LNCAP (cell line): ENCODE data around the gene UBXN7.

Experiments
- TF ChIP-seq, protein P1 (sequence below): fragments of 450-650 bp; IDR thresholded peaks from 2 replicates; pipeline ENCODE4 v1.5.1; 2017; ENCODE audit warnings: mild to moderate bottlenecking

Gene UBXN7

DNA sequence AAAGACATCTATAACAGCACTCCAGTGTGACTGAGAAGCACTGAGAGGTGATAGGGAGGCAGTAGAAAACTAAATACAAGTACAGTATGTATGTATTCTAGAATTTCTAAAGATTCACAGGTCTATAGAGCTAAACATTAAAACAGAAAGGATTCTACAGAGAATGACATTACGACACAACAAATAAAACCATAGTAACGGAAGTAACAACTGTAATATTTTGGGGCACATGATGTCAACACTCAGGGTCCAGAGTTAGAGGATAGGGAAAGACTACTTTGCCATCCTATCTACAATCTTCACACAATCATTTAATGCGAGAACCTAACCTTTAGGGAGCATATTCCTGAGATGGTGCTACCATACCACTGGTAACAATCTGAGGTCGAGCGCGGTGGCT, 13.6 kb downstream of the UBXN7 start:
- TF ChIP-seq, protein P1, sequence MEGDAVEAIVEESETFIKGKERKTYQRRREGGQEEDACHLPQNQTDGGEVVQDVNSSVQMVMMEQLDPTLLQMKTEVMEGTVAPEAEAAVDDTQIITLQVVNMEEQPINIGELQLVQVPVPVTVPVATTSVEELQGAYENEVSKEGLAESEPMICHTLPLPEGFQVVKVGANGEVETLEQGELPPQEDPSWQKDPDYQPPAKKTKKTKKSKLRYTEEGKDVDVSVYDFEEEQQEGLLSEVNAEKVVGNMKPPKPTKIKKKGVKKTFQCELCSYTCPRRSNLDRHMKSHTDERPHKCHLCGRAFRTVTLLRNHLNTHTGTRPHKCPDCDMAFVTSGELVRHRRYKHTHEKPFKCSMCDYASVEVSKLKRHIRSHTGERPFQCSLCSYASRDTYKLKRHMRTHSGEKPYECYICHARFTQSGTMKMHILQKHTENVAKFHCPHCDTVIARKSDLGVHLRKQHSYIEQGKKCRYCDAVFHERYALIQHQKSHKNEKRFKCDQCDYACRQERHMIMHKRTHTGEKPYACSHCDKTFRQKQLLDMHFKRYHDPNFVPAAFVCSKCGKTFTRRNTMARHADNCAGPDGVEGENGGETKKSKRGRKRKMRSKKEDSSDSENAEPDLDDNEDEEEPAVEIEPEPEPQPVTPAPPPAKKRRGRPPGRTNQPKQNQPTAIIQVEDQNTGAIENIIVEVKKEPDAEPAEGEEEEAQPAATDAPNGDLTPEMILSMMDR, result no peak

DNA sequence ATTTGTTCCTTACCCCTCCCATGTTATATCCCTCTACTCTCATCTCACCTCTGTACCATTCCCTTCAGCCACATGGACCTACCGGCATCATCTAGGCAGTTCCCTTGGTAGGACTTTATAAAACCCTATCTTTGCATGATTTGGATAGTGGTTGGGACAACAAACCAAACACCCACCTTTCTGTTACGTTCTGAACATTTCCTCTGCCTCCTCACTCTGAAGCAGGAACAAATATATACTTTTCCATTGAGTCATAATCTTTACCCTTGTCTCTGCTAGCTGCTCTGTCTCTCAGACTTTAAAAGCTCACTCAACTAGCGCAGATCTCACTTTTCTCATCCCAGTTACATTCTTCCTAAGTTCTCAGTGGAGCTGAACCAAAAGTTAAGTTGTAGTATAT, 17.8 kb downstream of the UBXN7 start:
- TF ChIP-seq, protein P1, result no peak

DNA sequence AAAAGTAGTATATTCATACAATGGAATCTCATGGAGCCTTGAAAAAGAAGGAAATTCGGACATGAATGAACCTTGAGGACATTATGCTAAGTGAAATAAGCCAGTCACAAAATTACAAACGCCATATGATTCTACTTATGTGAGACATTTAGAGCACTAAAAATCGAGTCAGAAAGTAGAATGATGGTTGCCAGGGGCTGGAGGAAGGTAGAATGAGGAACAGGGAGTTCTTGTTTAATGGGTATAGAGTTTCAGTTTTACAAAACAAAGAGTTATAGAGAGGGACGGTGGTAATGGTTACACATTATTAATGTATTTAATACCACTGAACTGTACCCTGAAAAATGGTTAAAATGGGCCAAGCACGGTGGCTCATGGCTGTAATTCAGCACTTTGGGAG, 19.5 kb downstream of the UBXN7 start:
- TF ChIP-seq, protein P1, result no peak

DNA sequence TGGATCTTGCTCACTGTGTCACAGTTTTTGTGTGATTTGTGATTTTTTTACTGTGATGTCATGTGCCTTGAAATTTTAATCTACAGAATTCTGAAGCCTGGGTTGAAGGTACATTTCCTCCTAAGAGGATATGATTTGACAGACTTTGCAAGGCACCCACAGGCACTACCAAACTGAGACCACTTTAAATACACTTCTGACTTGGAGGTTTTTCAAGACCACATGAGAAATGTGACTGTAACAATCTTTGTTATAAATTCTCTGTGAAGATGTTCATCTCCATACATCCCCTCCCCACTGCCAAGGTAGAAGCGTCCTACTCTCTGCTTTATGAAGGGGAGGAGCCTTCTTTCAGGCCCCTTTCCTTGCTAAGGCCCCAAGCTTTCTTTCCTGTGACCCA, 22.8 kb downstream of the UBXN7 start:
- TF ChIP-seq, protein P1, result no peak

DNA sequence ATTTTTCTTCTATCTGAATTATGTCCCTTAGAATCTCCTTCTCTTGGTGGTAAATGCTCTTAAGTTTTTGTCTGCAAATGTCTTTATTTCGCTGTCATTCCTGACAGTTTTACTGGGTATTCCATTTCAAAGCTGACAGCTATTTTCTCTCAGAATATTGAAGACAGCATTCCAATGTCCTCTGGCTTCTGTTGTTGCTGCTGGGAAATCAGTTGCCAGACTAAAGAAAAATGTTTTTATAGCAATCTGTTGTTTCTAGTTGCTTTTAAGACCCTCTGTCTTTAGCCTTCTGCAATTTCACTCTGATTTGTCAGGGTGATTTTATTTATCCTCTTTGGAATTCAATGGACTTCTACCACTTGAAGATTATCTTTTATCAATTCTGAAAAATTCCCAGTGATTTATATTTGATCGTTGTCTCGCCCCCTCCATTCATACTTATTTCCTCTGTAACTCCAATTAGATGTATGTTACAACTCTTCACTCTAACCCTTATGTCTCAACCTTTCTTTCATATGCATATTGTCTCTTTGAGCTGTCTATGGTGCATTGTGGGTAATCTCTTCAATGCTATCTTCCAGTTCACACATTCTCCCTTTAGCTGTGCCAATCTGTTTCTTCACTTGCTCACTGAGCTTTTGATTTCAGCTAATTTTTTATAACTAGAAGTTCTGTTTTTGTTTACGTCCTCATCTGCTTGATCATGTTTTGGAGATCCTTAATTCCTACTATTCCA, 23.5 kb downstream of the UBXN7 start:
- TF ChIP-seq, protein P1, result no peak

DNA sequence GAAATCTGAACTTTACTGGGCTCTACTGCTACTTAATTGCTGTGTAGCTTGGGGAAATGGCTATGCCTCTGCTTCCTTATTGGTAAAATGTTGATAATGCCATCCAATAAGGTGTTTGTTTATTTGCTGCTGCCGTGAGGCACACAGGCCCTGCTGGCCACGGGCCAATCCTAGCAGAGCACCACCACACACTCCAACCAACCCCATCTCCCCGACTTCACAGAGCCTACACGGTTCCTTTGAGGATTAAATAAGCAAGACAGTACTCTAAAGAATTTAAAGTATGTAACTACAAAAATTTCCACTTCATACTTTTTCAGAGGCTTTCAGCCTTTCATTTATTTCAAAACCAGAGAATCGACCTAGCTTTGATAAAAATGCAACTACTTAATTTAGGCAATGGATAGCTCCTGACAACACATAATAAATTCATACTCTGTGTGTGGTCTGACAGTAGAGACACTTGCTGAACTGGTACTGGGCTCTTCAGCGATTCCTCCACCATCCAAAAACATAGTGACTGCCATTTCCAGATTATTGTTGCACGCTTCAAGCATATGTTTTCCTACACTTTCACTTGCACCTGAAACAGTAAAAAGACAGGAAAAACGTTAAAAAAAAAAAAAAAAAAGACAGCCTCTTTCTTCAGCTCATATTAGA, 25.3 kb downstream of the UBXN7 start:
- TF ChIP-seq, protein P1, result no peak

DNA sequence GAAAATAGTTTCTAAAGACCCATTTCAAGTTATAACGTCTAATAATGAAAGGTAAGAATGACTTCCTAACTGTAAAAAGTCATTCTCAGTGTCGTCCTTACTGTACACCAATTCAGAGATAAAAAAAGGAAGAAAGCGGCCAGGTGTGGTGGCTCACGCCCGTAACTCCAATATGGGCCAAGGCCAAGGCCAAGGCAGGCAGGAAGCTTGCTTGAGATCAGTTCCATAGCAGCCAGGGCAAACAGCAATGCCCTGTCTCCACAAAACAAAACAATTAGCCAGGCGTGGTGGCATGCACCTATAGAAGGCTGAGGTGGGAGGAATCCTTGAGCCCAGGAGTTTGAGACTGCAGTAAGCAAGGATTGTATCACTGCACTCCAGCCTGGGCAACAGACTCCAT, 31.9 kb downstream of the UBXN7 start:
- TF ChIP-seq, protein P1, result no peak
